GM19025 (cell line): ENCODE data around the gene PGPEP1.
"Not testable (repeated sequence)": the region's sequence is repeated elsewhere in the genome, so short reads cannot be mapped to it uniquely, and the experiment has no call there.

ENCODE experiments used
- ATAC-seq: cut with Tn5 transposase; IDR thresholded peaks from one replicate; pipeline ENCODE4 v1.9.1; 2021; ENCODE audit warnings: mild to moderate bottlenecking, low read depth, moderate library complexity; ENCODE audit not compliant: unreplicated experiment

PGPEP1 gene

GRCh38 chr19:18330868-18331267, 9.5 kb upstream of the PGPEP1 start:
- no peak for ATAC-seq

- ATAC-seq, result no peak
These were observed 7.4 kb upstream of the PGPEP1 start for GRCh38 chr19:18332917-18333530.

- no peak for ATAC-seq
These were observed 6.7 kb upstream of the PGPEP1 start for GRCh38 chr19:18333680-18334079.

- no peak for ATAC-seq
These were observed 4.3 kb upstream of the PGPEP1 start for GRCh38 chr19:18336121-18336520.

GRCh38 chr19:18338541-18338940, 1.9 kb upstream of the PGPEP1 start:
- no peak for ATAC-seq

- no peak for ATAC-seq
These were observed 675 bp upstream of the PGPEP1 start for GRCh38 chr19:18339723-18340122.

- peak; percentile 52 for ATAC-seq
These were observed 831 bp downstream of the PGPEP1 start for GRCh38 chr19:18340990-18341868.

GRCh38 chr19:18342090-18342632, 1.8 kb downstream of the PGPEP1 start:
- no peak for ATAC-seq

GRCh38 chr19:18344582-18344950, 4.2 kb downstream of the PGPEP1 start:
- no peak for ATAC-seq

GRCh38 chr19:18345296-18345695, 4.9 kb downstream of the PGPEP1 start:
- no peak for ATAC-seq

- no peak for ATAC-seq
These were observed 5.7 kb downstream of the PGPEP1 start for GRCh38 chr19:18346091-18346490.

- no peak for ATAC-seq
These were observed 7.8 kb downstream of the PGPEP1 start for GRCh38 chr19:18348171-18348570.

- ATAC-seq, result not testable (repeated sequence)
These were observed 8.5 kb downstream of the PGPEP1 start for GRCh38 chr19:18348818-18349339.

GRCh38 chr19:18349524-18350128, 9.2 kb downstream of the PGPEP1 start:
- no peak for ATAC-seq

GRCh38 chr19:18350490-18350889, 10.1 kb downstream of the PGPEP1 start:
- ATAC-seq, result no peak

GRCh38 chr19:18351544-18351943, 11.1 kb downstream of the PGPEP1 start:
- ATAC-seq, result no peak

GRCh38 chr19:18353378-18354005, 13.1 kb downstream of the PGPEP1 start:
- no peak for ATAC-seq

GRCh38 chr19:18354743-18355142, 14.3 kb downstream of the PGPEP1 start:
- ATAC-seq, result not testable (repeated sequence)

- no peak for ATAC-seq
These were observed 16.6 kb downstream of the PGPEP1 start for GRCh38 chr19:18357041-18357440.

- ATAC-seq, result no peak
These were observed 21.2 kb downstream of the PGPEP1 start for GRCh38 chr19:18361646-18362045.
